Measurements from ENCODE around the gene PAX6.
"Not testable (repeated sequence)": the region's sequence is repeated elsewhere in the genome, so short reads cannot be mapped to it uniquely, and the experiment has no call there.

PAX6 gene

DNA sequence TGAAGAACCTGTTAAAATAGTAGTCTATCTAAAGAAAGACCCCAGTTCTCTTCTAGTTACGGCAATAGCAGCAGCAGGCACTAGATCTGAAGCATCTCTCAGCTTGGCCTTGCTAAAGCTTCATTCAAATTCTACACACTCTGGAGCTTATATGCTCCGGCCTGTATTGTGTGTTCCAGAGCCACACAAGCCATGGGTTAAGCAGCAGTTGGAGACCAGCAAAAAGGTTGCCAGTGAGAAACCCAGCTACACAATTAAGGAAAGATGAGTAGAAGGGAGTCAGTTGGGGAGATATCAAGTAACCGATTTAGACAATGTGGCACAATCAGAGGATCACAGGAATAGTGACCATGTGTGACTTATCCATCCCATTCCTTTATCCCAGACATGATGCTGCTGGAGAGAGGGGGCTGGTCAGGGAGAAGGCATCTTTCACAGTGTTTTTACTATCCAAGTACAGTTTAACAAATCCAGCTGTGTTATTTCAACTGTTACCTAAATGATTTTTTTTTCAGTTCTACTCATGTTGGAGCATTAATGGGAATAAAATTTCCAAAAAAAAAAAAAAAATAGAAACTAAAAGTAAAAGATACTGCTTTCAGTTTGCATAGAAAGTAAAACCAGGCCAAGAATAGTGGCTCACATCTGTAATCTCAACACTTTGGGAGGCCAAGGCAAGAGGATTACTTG is 41.0 kb downstream of the PAX6 start:
- DNase-seq (ENCODE audit: low read depth in 2 of 2, low spot score in 1 of 2) = no peak

DNA sequence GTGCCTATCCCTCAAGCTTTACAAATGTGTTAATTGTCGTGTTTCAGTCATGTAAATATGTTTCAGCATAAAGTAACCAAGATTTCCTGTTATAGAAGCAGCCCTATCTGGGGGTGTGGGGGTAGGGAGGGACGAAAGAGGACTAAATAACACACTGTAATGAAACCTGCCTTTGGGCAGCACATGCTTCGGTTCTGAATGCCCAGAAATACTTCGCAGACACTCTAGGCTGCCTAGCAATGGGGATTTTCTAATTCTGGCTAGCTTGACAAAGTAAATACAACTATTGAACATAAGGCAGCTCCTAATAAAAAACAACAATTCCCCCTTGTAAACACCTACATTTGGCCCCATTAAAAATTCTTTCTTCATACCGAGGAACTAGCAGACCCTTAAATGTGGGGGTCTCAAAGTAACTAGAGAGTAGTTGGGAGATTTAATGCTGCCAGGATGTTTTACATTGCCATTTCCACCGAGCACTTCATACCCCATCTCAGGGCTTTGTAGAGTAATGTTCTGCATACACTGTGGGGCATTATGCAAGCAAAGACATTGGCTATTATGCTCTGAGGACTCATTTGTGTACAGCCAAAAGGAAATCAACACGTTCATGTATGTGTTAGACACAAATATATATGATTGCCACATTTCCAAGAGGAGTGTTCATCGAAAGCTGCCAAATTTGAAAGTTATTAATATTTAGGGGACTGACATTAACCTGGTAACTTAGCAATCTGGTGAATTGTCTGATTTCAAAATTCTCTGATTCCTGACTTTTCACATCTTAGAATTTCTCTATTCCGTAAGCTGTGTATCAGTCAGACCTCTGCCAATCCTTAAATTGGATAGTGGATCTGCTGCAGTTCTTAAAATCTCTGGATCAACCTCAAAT is 42.1 kb downstream of the PAX6 start:
- DNase-seq (ENCODE audit: low read depth in 2 of 2, low spot score in 1 of 2) = no peak

DNA sequence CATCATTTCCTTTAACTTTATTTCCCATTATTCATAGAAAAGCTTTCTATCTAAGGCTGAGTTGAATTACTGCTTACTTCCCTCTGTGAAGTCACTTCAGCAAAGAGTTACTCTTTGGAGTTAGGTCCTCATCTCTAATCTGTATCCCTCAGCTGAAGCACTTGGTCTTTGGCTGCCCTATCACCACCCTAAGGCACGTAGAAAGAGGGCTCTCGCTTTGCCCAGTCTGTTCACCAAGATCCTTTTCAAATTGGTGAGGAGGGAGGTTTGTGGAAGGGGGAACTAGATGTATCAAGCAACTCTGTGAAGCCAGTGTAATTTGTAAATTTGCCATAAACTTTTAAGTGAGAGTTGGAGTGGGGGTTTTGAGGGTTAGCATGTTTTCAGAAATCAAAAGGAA is 43.4 kb downstream of the PAX6 start:
- no peak for DNase-seq (ENCODE audit: low read depth in 2 of 2, low spot score in 1 of 2)

DNA sequence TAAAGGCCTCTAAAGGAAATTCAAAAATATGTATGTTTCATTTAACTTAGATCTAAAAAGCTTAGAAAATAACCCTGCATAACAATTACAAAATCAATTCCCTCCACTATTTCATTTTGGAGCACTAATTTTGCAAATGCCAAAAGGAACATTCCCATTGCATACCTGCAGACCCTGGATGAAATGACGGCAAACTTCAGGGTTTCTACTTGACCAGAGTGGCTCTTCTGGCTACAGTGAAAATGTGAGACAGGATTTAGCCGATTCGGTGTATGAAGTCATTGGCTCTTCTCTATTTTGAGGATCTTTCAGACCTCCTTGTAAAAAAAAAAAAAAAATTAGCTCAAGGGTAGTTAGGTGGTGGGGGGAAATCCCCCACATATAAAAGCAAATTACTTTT is 44.1 kb downstream of the PAX6 start:
- DNase-seq (ENCODE audit: low read depth in 2 of 2, low spot score in 1 of 2) = no peak

DNA sequence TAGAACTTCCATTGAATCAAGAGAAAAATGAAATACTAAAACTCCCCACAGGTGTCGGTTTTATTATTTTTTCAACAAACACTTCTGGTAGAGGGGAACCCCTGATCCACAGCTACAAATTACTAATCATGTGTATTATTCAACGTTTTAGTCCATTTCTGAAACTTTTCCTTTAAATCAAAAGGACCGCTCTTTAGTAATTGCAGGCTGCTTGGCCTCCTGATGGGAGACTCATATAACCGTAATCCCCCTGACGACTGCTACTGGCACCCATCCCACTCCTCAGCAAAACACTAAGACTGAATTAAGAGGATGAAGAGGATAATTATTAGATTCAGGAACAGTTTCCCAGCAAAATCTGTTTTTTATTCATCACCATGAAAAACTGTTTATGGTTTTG is 46.4 kb downstream of the PAX6 start:
- DNase-seq (ENCODE audit: low read depth in 2 of 2, low spot score in 1 of 2) = no peak

DNA sequence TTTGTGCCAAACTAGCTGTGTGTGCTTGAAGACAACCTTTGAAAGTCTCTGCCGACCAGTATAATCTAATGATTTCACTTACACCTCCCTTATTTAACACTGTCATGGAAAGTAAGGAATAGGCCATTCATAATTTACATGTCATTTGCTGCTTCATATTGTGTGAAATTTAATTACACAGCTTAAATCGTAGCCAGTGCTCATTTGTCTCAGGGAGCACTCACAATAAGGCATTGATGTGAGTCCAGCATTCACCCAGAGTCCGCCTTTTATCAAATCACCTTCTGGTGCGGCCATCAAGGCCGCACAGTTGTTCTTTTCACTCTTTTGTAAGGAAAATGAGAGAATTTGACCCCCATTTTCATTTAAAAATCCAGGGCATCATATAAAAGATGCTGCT is 46.9 kb downstream of the PAX6 start:
- DNase-seq (ENCODE audit: low read depth in 2 of 2, low spot score in 1 of 2) = no peak

DNA sequence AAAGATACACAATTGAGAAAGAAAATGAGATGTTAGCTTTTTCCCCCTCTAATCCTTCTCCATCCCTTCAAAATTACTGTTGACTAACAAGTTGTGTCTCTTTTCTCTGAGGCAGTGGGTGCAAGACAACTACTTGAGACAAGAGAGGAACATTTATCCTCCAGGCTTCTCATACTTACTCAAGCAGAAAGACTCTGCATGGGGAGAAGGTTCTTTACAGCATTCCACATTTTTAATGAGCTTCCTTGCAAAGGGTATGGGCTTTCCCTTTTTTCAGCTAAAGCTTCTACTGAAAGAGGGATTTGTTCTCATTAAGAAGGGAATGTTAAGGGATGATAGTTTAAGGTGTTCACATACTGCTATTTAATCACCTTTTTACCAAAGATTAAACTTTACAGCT is 47.8 kb downstream of the PAX6 start:
- DNase-seq (ENCODE audit: low read depth in 2 of 2, low spot score in 1 of 2) = no peak

DNA sequence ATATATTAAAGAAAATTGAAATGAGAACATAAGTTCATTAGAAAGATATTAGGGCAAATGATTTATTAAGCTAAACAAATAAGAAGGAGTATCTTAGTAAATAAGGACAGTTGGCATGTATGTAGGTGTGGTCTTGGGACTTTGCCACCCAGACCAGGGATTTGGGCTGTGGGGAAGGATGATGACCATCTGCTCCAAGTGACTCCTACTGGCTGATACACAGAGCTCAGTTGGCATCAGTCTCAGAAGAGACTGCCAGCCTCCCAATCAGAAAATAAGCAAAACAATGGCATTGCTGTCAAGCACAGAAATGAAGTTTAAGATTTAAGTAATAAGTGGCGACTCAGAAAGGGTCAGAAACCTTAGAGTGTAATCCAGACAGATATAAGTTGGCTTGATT is 49.5 kb downstream of the PAX6 start:
- no peak for DNase-seq (ENCODE audit: low read depth in 2 of 2, low spot score in 1 of 2)

DNA sequence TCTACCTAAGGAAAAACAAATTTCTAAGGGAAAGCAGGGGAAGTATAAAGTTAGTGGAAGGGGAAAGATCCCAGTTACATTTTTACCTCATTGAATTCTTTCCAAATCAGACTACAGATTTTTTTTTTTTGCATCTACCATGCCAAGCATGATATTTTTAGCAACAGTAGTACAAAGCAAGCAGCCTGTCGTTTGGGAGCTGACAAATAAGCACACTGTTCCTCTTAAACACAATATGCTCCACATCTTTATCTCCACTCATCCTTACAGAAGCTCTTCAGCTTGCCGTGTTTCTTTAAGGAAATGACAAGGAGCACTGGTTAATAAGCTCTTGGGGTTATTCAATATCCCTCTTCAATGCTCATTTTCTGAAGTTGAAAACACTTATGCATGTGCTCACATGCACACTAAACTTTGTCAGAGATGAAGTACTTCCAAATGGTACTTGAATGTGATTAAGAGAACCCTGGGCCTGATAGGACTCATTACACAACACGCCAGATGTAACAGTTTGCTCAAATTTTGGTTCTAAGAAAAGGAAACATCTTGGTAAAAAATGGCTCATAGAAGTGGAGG is 53.8 kb downstream of the PAX6 start:
- DNase-seq (ENCODE audit: low read depth in 2 of 2, low spot score in 1 of 2) = no peak

DNA sequence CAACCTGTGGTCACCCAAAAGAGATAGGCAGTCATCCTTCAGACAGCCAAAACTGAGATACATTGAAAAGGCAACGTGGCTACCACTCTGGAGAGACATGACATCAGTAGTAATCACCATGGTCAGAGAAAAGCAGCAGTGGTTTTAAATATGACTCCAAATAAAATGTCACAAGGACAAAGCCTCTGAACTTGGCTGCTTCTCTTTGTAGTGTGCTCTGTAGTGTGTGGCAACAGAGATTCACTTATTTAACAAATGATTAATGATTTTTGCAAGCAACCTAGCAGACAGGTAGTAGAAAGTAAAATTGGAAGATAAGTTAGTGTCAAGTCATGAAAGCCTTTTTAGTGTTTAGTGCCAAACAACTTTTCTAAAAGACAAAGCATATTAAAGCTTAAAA is 63.5 kb downstream of the PAX6 start:
- DNase-seq (ENCODE audit: low read depth in 2 of 2, low spot score in 1 of 2) = no peak

DNA sequence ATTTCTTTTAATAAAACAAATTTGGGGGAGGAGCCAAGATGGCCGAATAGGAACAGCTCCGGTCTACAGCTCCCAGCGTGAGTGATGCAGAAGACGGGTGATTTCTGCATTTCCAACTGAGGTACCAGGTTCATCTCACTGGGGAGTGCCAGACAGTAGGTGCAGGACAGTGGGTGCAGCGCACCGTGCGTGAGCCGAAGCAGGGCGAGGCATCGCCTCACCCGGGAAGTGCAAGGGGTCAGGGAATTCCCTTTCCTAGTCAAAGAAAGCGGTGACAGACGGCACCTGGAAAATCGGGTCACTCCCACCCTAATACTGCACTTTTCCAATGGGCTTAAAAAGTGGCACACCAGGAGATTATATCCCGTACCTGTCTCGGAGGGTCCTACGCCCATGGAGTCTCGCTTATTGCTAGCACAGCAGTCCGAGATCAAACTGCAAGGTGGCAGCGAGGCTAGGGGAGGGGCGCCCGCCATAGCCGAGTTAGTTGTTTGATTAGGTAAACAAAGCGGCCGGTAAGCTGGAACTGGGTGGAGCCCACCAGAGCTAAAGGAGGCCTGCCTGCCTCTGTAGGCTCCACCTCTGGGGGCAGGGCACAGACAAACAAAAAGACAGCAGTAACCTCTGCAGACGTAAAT is 70.3 kb downstream of the PAX6 start:
- not testable (repeated sequence) for DNase-seq (ENCODE audit: low read depth in 2 of 2, low spot score in 1 of 2)

DNA sequence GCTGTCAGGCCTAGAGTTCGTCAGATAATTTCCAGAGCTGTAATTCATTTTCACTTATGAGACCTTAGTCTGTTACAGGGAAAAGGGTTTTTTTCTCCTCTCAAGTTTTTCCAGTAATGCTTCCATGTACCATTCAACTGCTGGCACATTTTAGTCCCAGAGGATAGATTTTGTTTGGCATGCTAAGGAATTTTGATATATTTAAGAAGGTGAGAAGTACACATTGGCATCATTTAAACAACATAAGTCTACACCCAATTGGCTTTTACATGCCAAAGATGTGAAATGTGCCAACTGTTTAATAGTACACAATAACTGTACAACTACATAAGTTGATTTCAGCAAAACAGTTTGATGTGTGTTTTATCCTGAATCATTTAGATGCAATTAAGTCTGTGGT is 71.0 kb downstream of the PAX6 start:
- no peak for DNase-seq (ENCODE audit: low read depth in 2 of 2, low spot score in 1 of 2)

Measured in stimulated activated CD8-positive, alpha-beta memory T cell treated with anti-CD3 and anti-CD28 coated beads, Interleukin-4, amount 100 ng/mL, for 1 hour (primary cell).